A673 (cell line): ENCODE results near the gene NAXE. TPM values are rescaled to one million over a fixed set of nuclear protein-coding genes. Genes with fewer than 3 reads are reported as not detected.

ENCODE experiments used
- BruUV-seq: library from RNA; stranded (reverse); fragments of 400-500 nt; replicated peaks from 2 replicates; lab custom pipeline; 2021; lab: Mats Ljungman, UMichigan
- CTCF ChIA-PET: fragments of 300-600 bp; sonication (Branson Sonifier 250); formaldehyde crosslinking; loops from one replicate; lab custom pipeline; 2022; ENCODE audit warnings: antibody characterized with exemption; lab: Charles Lee
- POLR2A ChIA-PET: fragments of 300-600 bp; sonication (Branson Sonifier 250); formaldehyde crosslinking; loops from one replicate; lab custom pipeline; 2022; ENCODE audit warnings: antibody characterized with exemption; ENCODE audit not compliant: low non-redundant PET; lab: Charles Lee
- DNase-seq: peaks from one replicate; pipeline ENCODE4 v3.0.0-alpha.2; 2015; ENCODE audit warnings: low spot score
- H3K27ac ChIP-seq: fragments of 200-600 bp; sonication (generic); 2 replicates; pipeline ENCODE4 v1.5.1; 2016; ENCODE audit warnings: mixed run types, low read depth, mild to moderate bottlenecking, mixed read lengths, antibody characterized with exemption, low read length; ENCODE audit not compliant: poor library complexity, severe bottlenecking
- H3K27me3 ChIP-seq: fragments of 200-600 bp; sonication (generic); replicated peaks from 2 replicates; pipeline ENCODE4 v1.6.1; 2017; ENCODE audit warnings: mixed run types, low read depth, mild to moderate bottlenecking, mixed read lengths, antibody characterized with exemption, low read length; ENCODE audit not compliant: insufficient read depth, poor library complexity
- H3K36me3 ChIP-seq: fragments of 200-600 bp; sonication (generic); 2 replicates; pipeline ENCODE4 v1.6.1; 2016; ENCODE audit warnings: mixed run types, mild to moderate bottlenecking, mixed read lengths, antibody characterized with exemption, low read length; ENCODE audit not compliant: insufficient read depth, poor library complexity, severe bottlenecking
- H3K4me1 ChIP-seq: fragments of 200-600 bp; sonication (generic); 2 replicates; pipeline ENCODE4 v1.6.1; 2017; ENCODE audit warnings: mixed run types, mild to moderate bottlenecking, mixed read lengths, antibody characterized with exemption, low read length; ENCODE audit not compliant: insufficient read depth, poor library complexity, severe bottlenecking
- H3K4me3 ChIP-seq: fragments of 200-600 bp; sonication (generic); 2 replicates; pipeline ENCODE4 v1.5.1; 2016; ENCODE audit warnings: low read depth, mixed run types, mild to moderate bottlenecking, mixed read lengths, low read length; ENCODE audit not compliant: poor library complexity, severe bottlenecking
- H3K9me3 ChIP-seq: fragments of 200-600 bp; sonication (generic); 2 replicates; pipeline ENCODE4 v1.6.1; 2016; ENCODE audit warnings: mixed run types, low read depth, mild to moderate bottlenecking, mixed read lengths, antibody characterized with exemption, low read length; ENCODE audit not compliant: poor library complexity, severe bottlenecking
- CTCF ChIP-seq: fragments of 300-800, 200-600 bp; sonication (generic); conservative IDR thresholded peaks from 2 replicates; pipeline ENCODE4 v1.5.1; 2017; ENCODE audit warnings: low read depth, mild to moderate bottlenecking, antibody characterized with exemption, low read length, moderate library complexity, mixed read lengths
- EZH2 ChIP-seq: fragments of 200-600 bp; sonication (generic); IDR thresholded peaks from 2 replicates; pipeline ENCODE4 v1.6.1; 2017; ENCODE audit warnings: borderline replicate concordance, low read depth, mild to moderate bottlenecking, mixed read lengths, antibody characterized with exemption, low read length; ENCODE audit not compliant: poor library complexity, severe bottlenecking
- intact Hi-C: fragments of 100-400 bp; cut with micrococcal nuclease; formaldehyde crosslinking; loops from one replicate; pipeline ENCODE4 v1.10.0; 2022; ENCODE audit not compliant: unreplicated experiment
- total RNA-seq: library from RNA; stranded (reverse); gene quantifications from 2 replicates; pipeline ENCODE4 v1.2.3, GENCODE V29; 2021

The NAXE gene
- total RNA-seq, 1 experiment from 2014 or later: 125 TPM

- POLR2A ChIA-PET: no interaction called here
- Histone ChIP-seq H3K4me3 (no peak overlapping the region), H3K36me3 (peaks cover 18% of the 10 kb centered on the region), H3K27me3 (no peaks in the 10 kb centered on the region), H3K9me3 (no peaks in the 10 kb centered on the region), H3K27ac (no peak overlapping the region), H3K4me1 (no peaks in the 10 kb centered on the region)
- TF ChIP-seq EZH2: no peak
- no peak for TF ChIP-seq CTCF
- CTCF ChIA-PET: interaction anchor here (0.6 kb wide), 1 partner anchor 50 kb away, joined by 3 read pairs; no protein-coding TSS in a partner anchor
- no TSS peak for BruUV-seq
- DNase-seq: no peak
- intact Hi-C loops: no loop called here
These were observed 36.6 kb upstream of the NAXE start for GRCh38 chr1:156554971-156555370.

GRCh38 chr1:156555715-156556114, 35.9 kb upstream of the NAXE start:
- Histone ChIP-seq H3K4me3 (no peak overlapping the region), H3K27me3 (no peaks in the 10 kb centered on the region), H3K9me3 (no peaks in the 10 kb centered on the region), H3K36me3 (peaks cover 18% of the 10 kb centered on the region), H3K27ac (no peak overlapping the region), H3K4me1 (no peaks in the 10 kb centered on the region)
- CTCF ChIA-PET: no interaction called here
- intact Hi-C loops: no loop called here
- no peak for TF ChIP-seq CTCF
- no peak for TF ChIP-seq EZH2
- BruUV-seq: no TSS peak
- POLR2A ChIA-PET: no interaction called here
- DNase-seq: no peak

GRCh38 chr1:156556354-156556753, 35.2 kb upstream of the NAXE start:
- DNase-seq: peak; percentile 44
- BruUV-seq: no TSS peak
- CTCF ChIA-PET: no interaction called here

More at GRCh38 chr1:156556354-156556753, 35.2 kb upstream of the NAXE start:
- intact Hi-C loops: no loop called here
- POLR2A ChIA-PET: no interaction called here
- TF ChIP-seq EZH2: no peak
- no peak for TF ChIP-seq CTCF
- no peak overlapping the region for H3K4me3 ChIP-seq
- peaks cover 18% of the 10 kb centered on the region for H3K36me3 ChIP-seq
- no peaks in the 10 kb centered on the region for H3K4me1 ChIP-seq
- H3K9me3 ChIP-seq: no peaks in the 10 kb centered on the region
- no peak overlapping the region for H3K27ac ChIP-seq
- no peaks in the 10 kb centered on the region for H3K27me3 ChIP-seq
